HG03378 (cell line): ENCODE measurements around the gene NDE1.

Experiments used
- ATAC-seq: cut with Tn5 transposase; IDR thresholded peaks from one replicate; pipeline ENCODE4 v1.9.1; 2021; ENCODE audit warnings: mild to moderate bottlenecking, moderate library complexity; ENCODE audit not compliant: unreplicated experiment

NDE1 gene

DNA sequence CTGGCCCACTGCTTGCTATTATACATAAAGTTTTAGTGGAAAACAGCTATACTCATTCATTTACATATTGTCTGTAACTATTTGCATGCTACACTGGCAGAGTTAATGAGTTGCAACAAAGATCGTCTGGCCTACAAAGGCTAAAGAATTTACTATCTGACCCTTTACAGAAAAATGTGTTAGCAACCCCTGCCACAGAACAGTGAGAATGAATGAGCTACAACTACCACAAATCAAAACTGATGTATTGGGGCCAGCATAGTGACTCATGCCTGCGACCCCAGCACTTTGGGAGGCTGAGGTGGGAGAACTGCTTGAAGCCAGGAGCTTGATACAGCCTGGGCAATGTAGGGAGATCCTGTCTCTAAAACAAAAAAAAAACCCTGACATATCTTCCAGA lies 114.1 kb downstream of the NDE1 start:
- ATAC-seq = no peak

DNA sequence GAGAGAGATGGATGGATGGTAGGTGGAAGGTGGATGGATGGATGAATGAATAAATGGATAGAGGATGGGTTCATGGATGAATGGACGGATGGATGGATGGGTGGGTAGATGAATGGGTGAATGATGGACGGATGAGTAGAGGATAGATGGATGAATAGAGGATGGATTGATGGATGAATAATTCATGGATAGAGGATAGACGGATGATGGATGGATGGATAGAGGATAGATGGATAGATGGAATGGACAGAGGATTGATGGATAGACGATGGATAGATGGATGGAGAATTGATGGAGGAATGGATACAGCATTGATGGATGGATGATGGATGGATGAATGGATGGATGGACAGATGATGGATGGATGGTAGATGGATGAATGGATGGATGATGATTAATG lies 115.1 kb downstream of the NDE1 start:
- no peak for ATAC-seq

DNA sequence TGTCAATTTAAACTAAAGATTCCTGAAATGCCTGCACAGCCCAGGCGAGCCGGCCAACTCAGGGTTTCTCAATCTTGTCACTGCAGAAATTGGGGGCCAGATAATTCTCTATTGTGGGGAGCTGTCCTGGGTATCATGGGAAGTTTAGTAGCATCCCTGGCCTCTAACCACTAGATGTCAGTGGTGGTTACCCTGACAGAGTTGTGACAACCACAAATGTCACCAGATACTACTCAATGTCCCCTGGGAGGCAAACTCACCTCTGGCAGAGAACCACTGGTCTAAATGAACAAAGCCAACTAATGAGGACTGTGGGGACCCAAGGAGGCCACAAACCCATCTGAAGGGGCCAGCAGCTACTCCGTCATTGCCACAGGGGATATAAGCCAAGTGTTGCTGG lies 115.8 kb downstream of the NDE1 start:
- peak; percentile 80 for ATAC-seq

DNA sequence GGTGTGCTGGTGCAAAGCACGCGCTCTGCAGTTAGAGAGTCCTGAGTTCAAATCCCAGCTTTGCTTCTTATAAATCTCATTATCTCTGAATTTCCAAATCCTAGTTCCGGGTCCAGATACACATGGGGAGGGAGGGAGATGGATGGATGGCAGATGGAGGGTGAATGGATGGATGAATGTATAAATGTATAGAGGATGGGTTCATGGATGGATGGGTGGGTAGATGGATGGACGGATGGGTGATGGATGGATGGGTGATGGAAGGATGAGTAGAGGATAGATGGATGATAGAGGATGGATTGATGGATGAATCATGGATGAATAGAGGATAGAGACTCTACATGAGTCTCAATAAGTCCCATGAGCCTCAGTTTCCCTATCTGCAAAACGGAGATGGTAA lies 116.9 kb downstream of the NDE1 start:
- ATAC-seq = no peak

DNA sequence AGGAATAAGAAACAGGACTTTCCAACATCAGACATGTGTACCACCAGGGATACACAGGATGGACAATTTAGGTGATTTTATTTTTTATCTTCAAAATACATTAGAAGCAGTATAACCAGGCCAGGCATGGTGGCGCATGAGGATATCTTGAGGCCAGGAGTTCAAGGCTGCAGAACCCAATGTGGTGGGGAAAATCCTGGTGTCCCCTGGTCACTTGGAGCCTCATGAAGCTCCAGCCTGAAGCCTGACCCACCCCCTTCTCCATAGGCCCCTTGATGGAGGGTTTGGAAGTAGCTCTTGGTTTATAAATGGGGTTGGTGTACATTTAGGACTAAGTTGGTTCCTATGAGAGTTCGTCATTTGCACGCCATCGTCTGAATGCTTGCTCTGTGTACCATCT lies 118.2 kb downstream of the NDE1 start:
- no peak for ATAC-seq

DNA sequence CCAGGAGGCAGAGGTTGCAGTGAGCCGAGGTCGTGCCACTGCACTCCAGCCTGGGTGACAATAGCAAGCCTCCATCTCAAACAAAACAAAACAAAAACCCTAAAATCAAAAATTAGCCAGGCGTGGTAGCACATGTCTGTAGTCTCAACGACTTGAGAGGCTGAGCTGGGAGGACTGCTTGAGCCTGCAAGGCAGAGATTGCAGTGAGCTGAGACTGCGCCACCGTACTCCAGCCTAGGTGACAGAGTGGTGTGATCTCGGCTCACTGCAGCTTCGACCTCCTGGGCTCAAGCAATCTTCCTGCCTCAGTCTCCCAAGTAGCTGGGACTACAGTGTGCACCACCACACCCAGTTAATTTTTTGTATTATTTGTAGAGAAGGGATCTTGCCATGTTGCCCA lies 119.2 kb downstream of the NDE1 start:
- no peak for ATAC-seq

DNA sequence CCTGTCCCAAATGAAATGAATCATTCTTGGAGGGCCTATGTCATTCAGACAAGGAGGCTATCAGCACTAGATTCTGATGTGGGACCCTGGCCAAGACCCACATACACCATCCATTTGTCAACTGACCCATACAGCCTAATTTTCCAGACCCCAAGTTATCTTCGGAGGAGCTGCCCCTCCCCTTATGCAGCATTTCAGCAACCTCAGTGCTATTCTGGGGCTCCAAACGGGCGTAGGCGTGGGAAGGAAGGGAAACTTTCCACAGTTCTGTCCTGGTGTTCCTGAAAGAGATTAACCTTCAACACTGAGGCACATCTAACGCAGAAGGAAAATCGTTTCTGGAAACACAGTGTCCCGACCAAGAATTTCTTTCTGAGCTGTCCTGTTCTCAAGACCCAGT lies 120.1 kb downstream of the NDE1 start:
- ATAC-seq = no peak

DNA sequence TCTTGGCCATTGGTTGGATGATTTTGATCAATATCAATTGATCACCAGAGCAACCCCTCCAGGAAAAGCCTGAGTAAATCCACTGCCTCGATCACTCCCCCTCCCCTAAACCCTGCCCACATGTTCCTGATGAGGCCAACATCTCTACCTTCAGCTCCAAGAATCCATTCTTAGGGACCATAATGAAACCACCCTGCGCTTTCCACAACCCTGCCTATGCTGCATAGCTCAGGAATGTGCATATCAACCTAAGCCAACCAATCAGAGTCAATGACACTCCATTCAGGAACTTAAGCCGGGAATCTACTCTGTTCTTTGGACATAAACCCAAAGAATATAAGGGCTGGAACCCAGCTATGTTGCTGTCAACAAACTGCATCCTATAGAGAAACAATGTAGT lies 120.5 kb downstream of the NDE1 start:
- no peak for ATAC-seq

DNA sequence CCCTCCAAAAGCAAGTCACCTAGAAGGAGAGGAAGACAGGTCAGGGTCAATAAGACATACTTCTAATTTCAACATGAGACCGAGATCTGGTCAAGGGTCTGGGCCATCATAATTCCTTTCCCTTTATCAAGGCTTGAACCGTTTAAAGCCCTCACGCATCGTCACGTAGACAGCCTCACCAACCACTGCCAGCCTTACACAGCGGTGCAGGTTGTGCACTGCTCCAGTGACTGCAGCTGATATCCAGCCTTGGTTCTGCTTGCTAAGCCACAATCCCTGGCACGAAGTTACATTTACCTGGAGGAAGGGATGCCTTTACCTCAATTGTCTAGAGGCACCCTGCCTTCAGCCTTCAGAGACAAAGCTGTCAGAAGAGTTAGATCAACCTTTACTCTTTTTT lies 121.6 kb downstream of the NDE1 start:
- no peak for ATAC-seq

DNA sequence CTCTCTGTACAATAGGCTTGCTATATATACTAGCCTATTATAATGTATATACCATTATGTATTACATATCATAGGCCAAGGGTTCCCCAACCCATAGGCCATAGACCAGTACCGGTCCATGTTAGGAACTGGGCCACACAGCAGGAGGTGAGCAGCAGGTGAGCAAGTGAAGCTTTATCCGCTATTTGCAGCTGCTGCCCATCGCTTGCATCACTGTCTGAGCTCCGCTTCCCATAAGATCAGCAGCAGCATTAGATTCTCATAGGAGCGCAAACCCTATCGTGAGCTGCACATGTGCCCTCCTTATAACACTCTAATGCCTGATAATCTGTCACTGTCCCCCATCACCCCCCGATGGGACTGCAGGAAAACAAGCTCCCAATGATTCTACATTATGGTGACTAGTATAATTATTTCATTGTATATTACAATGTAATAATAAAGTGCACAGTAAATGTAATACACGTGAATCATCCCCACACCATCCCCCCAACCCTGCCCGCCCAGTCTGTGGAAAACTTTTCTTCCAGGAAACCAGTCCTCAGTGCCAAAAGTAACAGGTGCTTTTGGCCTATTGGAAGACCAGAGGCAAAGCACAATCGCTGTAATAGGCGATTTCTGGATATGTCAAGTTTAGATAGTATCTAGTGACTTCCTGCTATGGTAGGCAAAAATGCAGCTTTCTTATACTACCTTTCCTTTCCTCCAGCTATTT lies 122.7 kb downstream of the NDE1 start:
- no peak for ATAC-seq

DNA sequence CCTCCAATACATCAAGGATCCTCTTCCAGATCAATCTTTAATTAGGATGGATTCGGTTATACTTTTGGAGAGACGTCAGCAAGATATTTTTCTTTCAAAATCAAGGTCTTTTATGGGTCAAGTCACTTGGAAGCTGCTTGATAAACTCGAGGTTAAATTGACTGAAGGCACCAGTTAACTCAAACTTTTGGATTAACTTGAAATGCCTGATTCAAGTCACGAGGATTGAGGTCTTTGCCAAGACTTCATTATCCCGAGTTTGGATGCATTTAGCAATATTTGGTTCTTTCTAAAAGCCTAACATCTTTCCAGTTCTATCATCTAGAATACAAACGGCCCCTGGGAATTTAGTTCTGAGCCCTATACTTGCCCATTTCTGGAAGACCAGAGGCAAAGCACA lies 123.9 kb downstream of the NDE1 start:
- ATAC-seq = no peak

DNA sequence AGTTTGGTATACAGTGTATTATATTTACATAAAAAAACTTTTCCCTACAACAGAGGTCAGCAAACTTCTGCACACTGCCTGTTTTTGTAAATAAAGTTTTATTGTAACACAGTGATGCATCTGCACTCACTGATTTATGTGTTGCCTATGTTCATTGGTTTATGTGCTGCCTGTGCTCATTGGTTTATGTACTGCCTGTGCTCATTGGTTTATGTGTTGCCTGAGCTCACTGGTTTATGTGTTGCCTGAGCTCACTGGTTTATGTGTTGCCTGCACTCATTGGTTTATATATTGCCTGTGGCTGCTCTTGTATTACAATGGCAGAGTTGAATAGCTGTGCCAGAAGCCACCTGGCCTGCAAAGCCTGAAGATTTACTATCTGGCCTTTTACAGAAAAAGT lies 125.2 kb downstream of the NDE1 start:
- no peak for ATAC-seq

DNA sequence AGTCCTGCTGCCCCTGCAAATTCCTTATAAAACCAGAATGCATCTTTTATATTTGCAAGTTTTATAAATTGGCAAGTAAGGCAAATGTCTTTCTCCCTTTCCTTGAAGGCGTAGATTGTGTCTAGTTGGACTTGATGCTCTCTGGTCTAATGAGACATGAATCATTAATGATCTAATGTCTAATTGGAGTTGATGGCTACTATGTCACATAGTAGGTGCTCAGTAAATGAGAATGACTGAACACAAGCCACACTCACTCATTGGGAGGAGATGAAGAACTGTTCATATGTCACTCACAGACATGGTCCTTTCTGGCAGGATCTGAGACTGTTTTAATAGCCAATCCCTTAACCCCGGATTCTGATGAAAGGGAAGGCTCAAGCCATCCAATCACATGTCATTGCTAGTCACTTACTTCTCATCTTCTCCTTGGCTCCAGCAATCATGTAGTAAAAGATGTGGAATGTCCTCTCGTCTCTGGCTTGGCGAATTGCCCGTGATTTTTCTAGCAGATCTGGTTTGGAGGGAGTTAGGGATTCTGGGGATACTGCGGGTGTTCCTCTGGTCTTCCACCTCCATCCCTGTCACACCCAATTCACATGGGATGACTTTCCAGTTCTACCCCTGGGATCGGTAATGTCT lies 125.7 kb downstream of the NDE1 start:
- ATAC-seq = no peak
